C4-2B (cell line): Measurements from ENCODE around the gene CXorf49.
"Not testable (repeated sequence)": the region's sequence is repeated elsewhere in the genome, so short reads cannot be mapped to it uniquely, and the experiment has no call there.

Experiments used
- ZFX ChIP-seq: fragments of 450-650 bp; IDR thresholded peaks from 2 replicates; pipeline ENCODE4 v1.6.1; 2017
- TF ChIP-seq, protein P1 (sequence below): fragments of 450-650 bp; conservative IDR thresholded peaks from 2 replicates; pipeline ENCODE4 v1.5.1; 2017; ENCODE audit warnings: mild to moderate bottlenecking

GRCh38 chrX:71719195-71719594 is 1.1 kb upstream of the CXorf49 start:
- TF ChIP-seq, protein P1, sequence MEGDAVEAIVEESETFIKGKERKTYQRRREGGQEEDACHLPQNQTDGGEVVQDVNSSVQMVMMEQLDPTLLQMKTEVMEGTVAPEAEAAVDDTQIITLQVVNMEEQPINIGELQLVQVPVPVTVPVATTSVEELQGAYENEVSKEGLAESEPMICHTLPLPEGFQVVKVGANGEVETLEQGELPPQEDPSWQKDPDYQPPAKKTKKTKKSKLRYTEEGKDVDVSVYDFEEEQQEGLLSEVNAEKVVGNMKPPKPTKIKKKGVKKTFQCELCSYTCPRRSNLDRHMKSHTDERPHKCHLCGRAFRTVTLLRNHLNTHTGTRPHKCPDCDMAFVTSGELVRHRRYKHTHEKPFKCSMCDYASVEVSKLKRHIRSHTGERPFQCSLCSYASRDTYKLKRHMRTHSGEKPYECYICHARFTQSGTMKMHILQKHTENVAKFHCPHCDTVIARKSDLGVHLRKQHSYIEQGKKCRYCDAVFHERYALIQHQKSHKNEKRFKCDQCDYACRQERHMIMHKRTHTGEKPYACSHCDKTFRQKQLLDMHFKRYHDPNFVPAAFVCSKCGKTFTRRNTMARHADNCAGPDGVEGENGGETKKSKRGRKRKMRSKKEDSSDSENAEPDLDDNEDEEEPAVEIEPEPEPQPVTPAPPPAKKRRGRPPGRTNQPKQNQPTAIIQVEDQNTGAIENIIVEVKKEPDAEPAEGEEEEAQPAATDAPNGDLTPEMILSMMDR: not testable (repeated sequence)
- not testable (repeated sequence) for TF ChIP-seq ZFX
